MCF 10A (cell line): ENCODE results near the gene FIBCD1. TPM values are rescaled to one million over a fixed set of nuclear protein-coding genes. Genes with fewer than 3 reads are reported as not detected.

Experiments used
- BruUV-seq: library from RNA; stranded (reverse); fragments of 400-500 nt; replicated peaks from 2 replicates; lab custom pipeline; 2021; lab: Mats Ljungman, UMichigan
- CTCF ChIA-PET: fragments of 300-600 bp; sonication (Branson Sonifier 250); formaldehyde crosslinking; extraction: SDS; loops from one replicate; lab custom pipeline; 2021; ENCODE audit warnings: antibody characterized with exemption, inconsistent platforms; lab: Yijun Ruan, JAX
- POLR2A ChIA-PET: fragments of 300-600, 350-650 bp; sonication (Branson Sonifier 250); formaldehyde crosslinking; extraction: SDS; loops from one replicate; lab custom pipeline; 2020; ENCODE audit warnings: antibody characterized with exemption, inconsistent platforms; lab: Yijun Ruan, JAX
- DNase-seq: peaks from one replicate; pipeline ENCODE4 v3.0.0-alpha.2; 2018; ENCODE audit not compliant: unreplicated experiment
- H3K27ac Mint-ChIP-seq: one replicate; pipeline ENCODE4 v1.8.0; 2022; ENCODE audit warnings: mild to moderate bottlenecking, low read depth, mixed read lengths; ENCODE audit not compliant: unreplicated experiment
- H3K27me3 Mint-ChIP-seq: one replicate; pipeline ENCODE4 v1.8.0; 2022; ENCODE audit warnings: mixed read lengths; ENCODE audit not compliant: insufficient read depth, unreplicated experiment
- H3K36me3 Mint-ChIP-seq: one replicate; pipeline ENCODE4 v1.8.0; 2022; ENCODE audit warnings: mild to moderate bottlenecking, moderate library complexity, mixed read lengths; ENCODE audit not compliant: insufficient read depth, unreplicated experiment
- H3K4me1 Mint-ChIP-seq: one replicate; pipeline ENCODE4 v1.8.0; 2022; ENCODE audit warnings: mixed read lengths; ENCODE audit not compliant: insufficient read depth, unreplicated experiment
- H3K4me3 Mint-ChIP-seq: one replicate; pipeline ENCODE4 v1.8.0; 2022; ENCODE audit warnings: mild to moderate bottlenecking, moderate library complexity, mixed read lengths; ENCODE audit not compliant: unreplicated experiment
- H3K9me3 Mint-ChIP-seq: one replicate; pipeline ENCODE4 v1.8.0; 2022; ENCODE audit warnings: mixed read lengths; ENCODE audit not compliant: unreplicated experiment
- CTCF ChIP-seq: fragments of 200-600 bp; IDR thresholded peaks from one replicate; pipeline ENCODE4 v1.8.0; 2022; ENCODE audit warnings: antibody characterized with exemption, mild to moderate bottlenecking; ENCODE audit not compliant: unreplicated experiment
- intact Hi-C: fragments of 100-400 bp; cut with micrococcal nuclease; formaldehyde crosslinking; loops from 2 replicates; pipeline ENCODE4 v1.14.1; 2022
- total RNA-seq: library from RNA; stranded (reverse); gene quantifications from 2 replicates; pipeline ENCODE4 v1.2.3, GENCODE V29; 2022

FIBCD1 gene
- total RNA-seq, 1 experiment from 2014 or later, result 1.6 TPM

GRCh38 chr9:130950039-130950311 is 10.9 kb upstream of the FIBCD1 start:
- no peaks in the 10 kb centered on the region for H3K27me3 Mint-ChIP-seq
- no peak overlapping the region for H3K4me3 Mint-ChIP-seq
- ChIA-PET POLR2A (interaction anchor here (0.7 to 1.1 kb wide), 2 partner anchors 13 to 84 kb away, joined by 3 read pairs; no protein-coding TSS in a partner anchor), CTCF (interaction anchor here (0.6 kb wide), 2 partner anchors 12 to 261 kb away, joined by 3 to 4 read pairs; no protein-coding TSS in a partner anchor)
- no TSS peak for BruUV-seq
- H3K27ac Mint-ChIP-seq, result no peak overlapping the region
- H3K4me1 Mint-ChIP-seq, result peaks cover 37% of the 10 kb centered on the region
- DNase-seq, result no peak
- no peaks in the 10 kb centered on the region for H3K36me3 Mint-ChIP-seq
- no peak for TF ChIP-seq CTCF
- intact Hi-C loops, result no loop called here
- peaks cover 7% of the 10 kb centered on the region for H3K9me3 Mint-ChIP-seq

- intact Hi-C loops, result no loop called here
- H3K9me3 Mint-ChIP-seq, result peaks cover 7% of the 10 kb centered on the region
- no peaks in the 10 kb centered on the region for H3K36me3 Mint-ChIP-seq
- H3K27ac Mint-ChIP-seq, result no peak overlapping the region
- no peaks in the 10 kb centered on the region for H3K27me3 Mint-ChIP-seq
- POLR2A ChIA-PET, result interaction anchor here (0.7 to 1.4 kb wide), 3 partner anchors 13 to 83 kb away, joined by 3 read pairs; no protein-coding TSS in a partner anchor
- no peak overlapping the region for H3K4me3 Mint-ChIP-seq
- no peak for DNase-seq
- TF ChIP-seq CTCF, result no peak
- CTCF ChIA-PET, result interaction anchor here (0.6 kb wide), 3 partner anchors 12 to 260 kb away, joined by 3 to 5 read pairs (median 4); partner anchors contain the start of gene NUP214
- BruUV-seq, result no TSS peak
- peaks cover 37% of the 10 kb centered on the region for H3K4me1 Mint-ChIP-seq
These were observed 10.4 kb upstream of the FIBCD1 start for GRCh38 chr9:130949188-130950038.

GRCh38 chr9:130948266-130948665 is 9.2 kb upstream of the FIBCD1 start:
- no peaks in the 10 kb centered on the region for H3K36me3 Mint-ChIP-seq
- H3K4me1 Mint-ChIP-seq, result peaks cover 37% of the 10 kb centered on the region
- no peak overlapping the region for H3K4me3 Mint-ChIP-seq
- peaks cover 7% of the 10 kb centered on the region for H3K9me3 Mint-ChIP-seq
- no peak for TF ChIP-seq CTCF
- intact Hi-C loops, result no loop called here
- ChIA-PET POLR2A (interaction anchor here (1.4 kb wide), 1 partner anchor 14 kb away, joined by 3 read pairs; no protein-coding TSS in a partner anchor), CTCF (interaction anchor here (0.6 to 1.5 kb wide), 4 partner anchors 46 to 98 kb away, joined by 3 read pairs; no protein-coding TSS in a partner anchor)
- H3K27ac Mint-ChIP-seq, result no peak overlapping the region
- no TSS peak for BruUV-seq
- H3K27me3 Mint-ChIP-seq, result no peaks in the 10 kb centered on the region
- peak; percentile 66 for DNase-seq

GRCh38 chr9:130947618-130948140 is 8.6 kb upstream of the FIBCD1 start:
- POLR2A ChIA-PET, result interaction anchor here (0.9 to 1.4 kb wide), 2 partner anchors 15 kb away, joined by 3 to 4 read pairs; no protein-coding TSS in a partner anchor
- Mint-ChIP-seq H3K9me3 (peaks cover 7% of the 10 kb centered on the region), H3K27me3 (no peaks in the 10 kb centered on the region), H3K4me1 (peaks cover 37% of the 10 kb centered on the region), H3K27ac (peak overlapping the region; percentile 93), H3K36me3 (no peaks in the 10 kb centered on the region), H3K4me3 (peak overlapping the region; percentile 66)
- no TSS peak for BruUV-seq
- TF ChIP-seq CTCF, result no peak
- CTCF ChIA-PET, result interaction anchor here (0.6 to 1.5 kb wide), 3 partner anchors 51 to 98 kb away, joined by 3 read pairs; no protein-coding TSS in a partner anchor
- intact Hi-C loops, result loop anchor here (2.0 kb wide), 1 partner anchor 15 kb away; no protein-coding TSS in a partner anchor
- DNase-seq, result no peak
